Kidney (tissue), 14 donors: ENCODE measurements around the gene GRIA2. TPM values are rescaled to one million over a fixed set of nuclear protein-coding genes. Genes with fewer than 3 reads are reported as not detected.

Experiments used
- DNase-seq, 5 donors: peaks; one replicate each; pipeline ENCODE4 v3.0.0-alpha.2; 2013 to 2020
- FAIRE-seq: peaks from 2 replicates; lab custom pipeline; 2012; peaks lifted over from hg19 to GRCh38; lab: Jason Lieb, UNC
- H3K27ac ChIP-seq, 2 donors: one replicate each; pipeline ENCODE4 v1.7.0; 2013; ENCODE audit warnings: low read depth in 2 of 2, low read length in 2 of 2, inconsistent platforms in 1 of 2
- H3K27me3 ChIP-seq: one replicate; pipeline ENCODE4 v1.7.1; 2013; ENCODE audit warnings: low read length, inconsistent platforms; ENCODE audit not compliant: control insufficient read depth, insufficient read depth
- H3K36me3 ChIP-seq, 3 donors: one replicate each; pipeline versions ENCODE4 v1.7.0 to v1.7.1; 2013; ENCODE audit warnings: low read length in 3 of 3, control low read depth in 1 of 3, inconsistent platforms in 1 of 3; ENCODE audit not compliant: insufficient read depth in 3 of 3, control insufficient read depth in 2 of 3
- H3K4me1 ChIP-seq, 3 donors: one replicate each; pipeline versions ENCODE4 v1.7.0 to v1.7.1; 2013; ENCODE audit warnings: low read length in 3 of 3, inconsistent platforms in 1 of 3, low read depth in 1 of 3; ENCODE audit not compliant: control insufficient read depth in 2 of 3, insufficient read depth in 2 of 3
- H3K4me3 ChIP-seq, 3 donors: one replicate each; pipeline versions ENCODE4 v1.7.0 to v1.8.1; 2013; ENCODE audit warnings: low read length in 3 of 3, control low read depth in 1 of 3, inconsistent platforms in 1 of 3
- H3K9ac ChIP-seq, 3 donors: one replicate each; pipeline versions ENCODE4 v1.7.0 to v1.7.1; 2013; ENCODE audit warnings: low read length in 3 of 3, control low read depth in 1 of 3, inconsistent platforms in 1 of 3
- H3K9me3 ChIP-seq, 3 donors: one replicate each; pipeline versions ENCODE4 v1.7.0 to v1.7.1; 2013; ENCODE audit warnings: low read length in 3 of 3, control low read depth in 1 of 3, inconsistent platforms in 1 of 3; ENCODE audit not compliant: control insufficient read depth in 2 of 3, insufficient read depth in 1 of 3
- intact Hi-C: fragments of 100-400 bp; cut with DNase I; formaldehyde crosslinking; loops from one replicate; pipeline ENCODE4 v1.11.1; 2022
- polyA plus RNA-seq: library from polyadenylated mRNA; stranded (reverse); fragments of 350-450 nt; fragmentation: Illumina TruSeq; extraction: RNeasy Lipid Tissue Mini Kit (QIAGEN cat#74804); gene quantifications from one replicate; pipeline ENCODE4 v1.2.3, GENCODE V29; 2014; ENCODE audit warnings: low read depth, low replicate concordance; ENCODE audit not compliant: insufficient read depth
- total RNA-seq: library from RNA; stranded (reverse); fragmentation: NEBNext Ultra II Directional; extraction: Animal tissue kit (Norgen Biotek cat#: 25700); gene quantifications from one replicate; pipeline ENCODE4 v1.2.1, GENCODE V29; 2021
- TF ChIP-seq, protein P1 (sequence below): IDR thresholded peaks from 3 replicates; pipeline ENCODE4 v1.5.1; 2012; ENCODE audit warnings: mild to moderate bottlenecking, moderate library complexity, borderline replicate concordance; ENCODE audit not compliant: insufficient read depth; ENCODE audit errors: extremely low read depth
- donor health status: control.
- donor health status: control.
- donor health status: control.
- donor health status: control.
- donor health status: control.
- donor health status: DM: yes; HTN: yes; CAD: no.
- donor health status: Normal renal cell carcinoma (clear cell type).

GRIA2 gene
- total and polyA plus RNA-seq, 2 donors from 2014 or later = 0.54 to 0.80 TPM

DNA sequence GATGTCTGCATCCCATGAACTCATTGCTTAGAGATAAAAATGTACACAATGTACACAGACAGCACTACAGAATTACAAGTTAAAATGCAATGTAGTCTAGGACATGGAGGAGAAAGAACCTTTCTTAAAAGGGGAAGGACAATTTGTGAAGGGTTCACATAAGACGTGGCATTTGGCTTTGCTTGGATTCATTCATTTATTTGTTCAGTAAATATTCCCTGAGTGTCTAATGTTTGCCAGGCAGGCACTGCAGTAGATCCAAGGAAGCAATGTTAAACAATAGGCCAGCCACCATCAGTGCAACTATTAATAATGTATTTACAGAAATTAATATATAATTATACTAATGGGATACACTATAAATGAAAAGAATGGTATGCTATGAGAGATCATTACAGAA is 94.4 kb downstream of the GRIA2 start:
- intact Hi-C loops = no loop called here
- Histone ChIP-seq H3K4me3 (no peak overlapping the region), H3K9ac (no peak overlapping the region), H3K36me3 (no peaks in the 10 kb centered on the region), H3K4me1 (no peaks in the 10 kb centered on the region), H3K9me3 (no peaks in the 10 kb centered on the region), H3K27ac (no peak overlapping the region), H3K27me3 (no peaks in the 10 kb centered on the region)
- DNase-seq = no peak
- no peak for FAIRE-seq
- TF ChIP-seq, protein P1, sequence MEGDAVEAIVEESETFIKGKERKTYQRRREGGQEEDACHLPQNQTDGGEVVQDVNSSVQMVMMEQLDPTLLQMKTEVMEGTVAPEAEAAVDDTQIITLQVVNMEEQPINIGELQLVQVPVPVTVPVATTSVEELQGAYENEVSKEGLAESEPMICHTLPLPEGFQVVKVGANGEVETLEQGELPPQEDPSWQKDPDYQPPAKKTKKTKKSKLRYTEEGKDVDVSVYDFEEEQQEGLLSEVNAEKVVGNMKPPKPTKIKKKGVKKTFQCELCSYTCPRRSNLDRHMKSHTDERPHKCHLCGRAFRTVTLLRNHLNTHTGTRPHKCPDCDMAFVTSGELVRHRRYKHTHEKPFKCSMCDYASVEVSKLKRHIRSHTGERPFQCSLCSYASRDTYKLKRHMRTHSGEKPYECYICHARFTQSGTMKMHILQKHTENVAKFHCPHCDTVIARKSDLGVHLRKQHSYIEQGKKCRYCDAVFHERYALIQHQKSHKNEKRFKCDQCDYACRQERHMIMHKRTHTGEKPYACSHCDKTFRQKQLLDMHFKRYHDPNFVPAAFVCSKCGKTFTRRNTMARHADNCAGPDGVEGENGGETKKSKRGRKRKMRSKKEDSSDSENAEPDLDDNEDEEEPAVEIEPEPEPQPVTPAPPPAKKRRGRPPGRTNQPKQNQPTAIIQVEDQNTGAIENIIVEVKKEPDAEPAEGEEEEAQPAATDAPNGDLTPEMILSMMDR = no peak

DNA sequence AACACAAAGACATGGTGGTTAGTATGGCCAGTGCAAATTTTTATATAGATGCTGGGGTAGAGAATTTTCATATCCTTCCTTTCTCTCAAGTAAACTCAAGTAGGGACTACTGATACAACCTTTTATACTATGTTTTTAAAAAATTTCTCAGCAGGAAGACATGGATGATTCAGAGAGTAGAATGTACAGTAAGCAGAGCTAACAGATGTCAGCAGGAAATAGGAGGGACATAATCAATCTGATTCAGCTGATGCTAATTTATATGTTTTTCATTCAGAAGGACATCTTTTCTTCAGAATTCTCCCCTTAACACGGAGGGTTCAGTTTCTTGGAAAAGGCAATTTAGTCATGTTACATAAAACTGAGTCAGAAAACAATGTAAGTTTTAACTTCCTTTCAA is 95.4 kb downstream of the GRIA2 start:
- Histone ChIP-seq H3K4me3 (no peak overlapping the region), H3K9ac (no peak overlapping the region), H3K27ac (no peak overlapping the region), H3K36me3 (no peaks in the 10 kb centered on the region), H3K27me3 (no peaks in the 10 kb centered on the region), H3K9me3 (no peaks in the 10 kb centered on the region), H3K4me1 (no peaks in the 10 kb centered on the region)
- intact Hi-C loops = no loop called here
- TF ChIP-seq, protein P1 = no peak
- DNase-seq (no peak), FAIRE-seq (no peak)

DNA sequence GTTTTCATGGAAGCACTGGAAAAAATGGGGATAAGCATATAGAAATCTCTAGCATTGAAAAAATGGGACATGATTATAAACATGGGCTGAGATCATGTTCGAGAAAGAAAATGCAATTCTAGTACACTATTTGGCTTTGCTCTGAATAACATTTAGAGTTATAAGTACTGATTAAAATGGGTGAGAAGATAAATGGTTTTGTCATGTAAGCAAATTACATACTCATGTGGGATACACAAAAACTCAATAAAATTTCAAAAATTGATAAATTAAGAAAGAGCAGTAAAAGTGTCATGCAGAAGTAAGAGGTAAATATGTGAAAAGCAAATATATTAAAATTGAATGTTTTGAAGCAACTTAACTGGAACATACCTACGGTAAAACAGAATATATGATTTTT is 99.6 kb downstream of the GRIA2 start:
- Histone ChIP-seq H3K27me3 (no peaks in the 10 kb centered on the region), H3K36me3 (no peaks in the 10 kb centered on the region), H3K4me3 (no peak overlapping the region), H3K9me3 (no peaks in the 10 kb centered on the region), H3K27ac (no peak overlapping the region), H3K9ac (no peak overlapping the region), H3K4me1 (no peaks in the 10 kb centered on the region)
- TF ChIP-seq, protein P1 = no peak
- FAIRE-seq = no peak
- intact Hi-C loops = no loop called here
- no peak for DNase-seq

DNA sequence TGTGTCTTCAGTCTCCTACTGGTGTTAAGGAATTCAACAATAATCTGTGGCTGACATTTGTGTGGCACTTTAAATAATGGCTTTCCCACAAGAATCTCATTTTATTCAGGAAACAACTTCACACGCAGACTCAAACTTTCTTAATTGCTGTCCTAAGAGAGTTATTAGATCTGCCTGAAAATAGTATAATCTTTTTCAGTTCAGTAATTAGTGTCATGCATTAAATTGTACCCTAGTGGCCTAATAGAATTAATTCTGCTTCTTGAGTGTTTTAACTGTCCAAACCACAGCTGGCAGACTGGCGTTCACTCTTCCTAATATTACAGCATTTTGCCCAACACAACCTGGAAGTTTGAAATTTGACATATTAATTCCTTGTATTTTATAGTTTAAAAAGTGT is 107.1 kb downstream of the GRIA2 start:
- Histone ChIP-seq H3K9me3 (no peaks in the 10 kb centered on the region), H3K4me3 (no peak overlapping the region), H3K9ac (no peak overlapping the region), H3K36me3 (no peaks in the 10 kb centered on the region), H3K27me3 (no peaks in the 10 kb centered on the region), H3K27ac (no peak overlapping the region), H3K4me1 (no peaks in the 10 kb centered on the region)
- no peak for FAIRE-seq
- TF ChIP-seq, protein P1 = no peak
- DNase-seq = no peak
- intact Hi-C loops = no loop called here
